GM10248 (cell line): Measurements from ENCODE around the gene SEC24D.

Source experiments
- CTCF ChIA-PET: fragments of 300-600 bp; sonication (Branson Sonifier 250); formaldehyde crosslinking; extraction: SDS; loops from one replicate; lab custom pipeline; 2021; ENCODE audit warnings: antibody characterized with exemption; lab: Yijun Ruan, JAX
- POLR2A ChIA-PET: fragments of 350-650 bp; sonication (Branson Sonifier 250); formaldehyde crosslinking; extraction: SDS; loops from one replicate; lab custom pipeline; 2020; ENCODE audit warnings: antibody characterized with exemption; lab: Yijun Ruan, JAX
- DNase-seq: peaks from one replicate; pipeline ENCODE4 v3.0.0; 2012; ENCODE audit errors: extremely low spot score
- TF ChIP-seq, protein P1 (sequence below): IDR thresholded peaks from 2 replicates; pipeline ENCODE4 v1.5.1; 2012; ENCODE audit warnings: mild to moderate bottlenecking, low read depth; ENCODE audit errors: extremely low read depth, missing control alignments, control extremely low read depth

The SEC24D gene

GRCh38 chr4:118727360-118727759, 108.6 kb downstream of the SEC24D start:
- ChIA-PET CTCF (interaction anchor here (0.8 to 2.1 kb wide), 6 partner anchors 12 to 110 kb away, joined by 3 to 8 read pairs (median 3); no protein-coding TSS in a partner anchor), POLR2A (no interaction called here)
- no peak for DNase-seq
- TF ChIP-seq, protein P1, sequence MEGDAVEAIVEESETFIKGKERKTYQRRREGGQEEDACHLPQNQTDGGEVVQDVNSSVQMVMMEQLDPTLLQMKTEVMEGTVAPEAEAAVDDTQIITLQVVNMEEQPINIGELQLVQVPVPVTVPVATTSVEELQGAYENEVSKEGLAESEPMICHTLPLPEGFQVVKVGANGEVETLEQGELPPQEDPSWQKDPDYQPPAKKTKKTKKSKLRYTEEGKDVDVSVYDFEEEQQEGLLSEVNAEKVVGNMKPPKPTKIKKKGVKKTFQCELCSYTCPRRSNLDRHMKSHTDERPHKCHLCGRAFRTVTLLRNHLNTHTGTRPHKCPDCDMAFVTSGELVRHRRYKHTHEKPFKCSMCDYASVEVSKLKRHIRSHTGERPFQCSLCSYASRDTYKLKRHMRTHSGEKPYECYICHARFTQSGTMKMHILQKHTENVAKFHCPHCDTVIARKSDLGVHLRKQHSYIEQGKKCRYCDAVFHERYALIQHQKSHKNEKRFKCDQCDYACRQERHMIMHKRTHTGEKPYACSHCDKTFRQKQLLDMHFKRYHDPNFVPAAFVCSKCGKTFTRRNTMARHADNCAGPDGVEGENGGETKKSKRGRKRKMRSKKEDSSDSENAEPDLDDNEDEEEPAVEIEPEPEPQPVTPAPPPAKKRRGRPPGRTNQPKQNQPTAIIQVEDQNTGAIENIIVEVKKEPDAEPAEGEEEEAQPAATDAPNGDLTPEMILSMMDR: no peak

GRCh38 chr4:118723369-118723768, 112.6 kb downstream of the SEC24D start:
- TF ChIP-seq, protein P1: no peak
- CTCF ChIA-PET: interaction anchor here (1.3 kb wide), 1 partner anchor 20 kb away, joined by 3 read pairs; no protein-coding TSS in a partner anchor
- POLR2A ChIA-PET: no interaction called here
- DNase-seq: no peak

- TF ChIP-seq, protein P1: no peak
- no peak for DNase-seq
- ChIA-PET CTCF (interaction anchor here (1.4 kb wide), 1 partner anchor 16 kb away, joined by 3 read pairs; no protein-coding TSS in a partner anchor), POLR2A (no interaction called here)
These were observed 114.2 kb downstream of the SEC24D start for GRCh38 chr4:118721752-118722151.

DNA sequence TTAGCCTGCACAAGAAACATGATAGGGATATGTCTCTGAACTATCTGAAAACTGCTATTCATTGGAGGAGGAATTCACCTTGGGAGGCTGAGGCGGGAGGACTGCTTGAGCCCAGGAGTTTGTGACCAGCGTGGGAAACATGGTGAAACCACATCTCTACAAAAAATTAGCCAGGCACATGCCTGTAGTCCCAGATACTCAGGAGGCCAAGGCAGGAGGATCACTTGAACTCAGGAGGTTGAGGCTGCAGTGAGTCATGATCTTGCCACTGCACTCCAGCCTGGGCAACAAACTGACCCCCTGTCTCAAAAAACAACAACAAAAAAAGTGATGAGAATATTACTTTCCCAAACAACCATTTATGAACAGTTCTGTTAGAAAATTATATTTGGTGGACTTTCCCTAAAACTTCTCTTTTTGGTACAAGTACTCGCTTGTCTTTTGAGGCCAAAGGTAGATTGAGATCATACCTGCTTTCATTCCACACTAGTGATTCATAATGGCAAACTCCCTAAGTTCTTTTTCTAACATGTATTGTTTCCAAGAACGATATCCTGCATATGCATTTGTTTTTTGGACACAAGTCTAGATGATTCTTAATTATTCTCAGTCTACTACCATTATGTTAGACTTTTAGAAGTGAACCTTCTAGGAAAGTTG, 117.3 kb downstream of the SEC24D start:
- POLR2A ChIA-PET: no interaction called here
- CTCF ChIA-PET: interaction anchor here (1.2 kb wide), 1 partner anchor 23 kb away, joined by 4 read pairs; no protein-coding TSS in a partner anchor
- DNase-seq: no peak
- TF ChIP-seq, protein P1: no peak

DNA sequence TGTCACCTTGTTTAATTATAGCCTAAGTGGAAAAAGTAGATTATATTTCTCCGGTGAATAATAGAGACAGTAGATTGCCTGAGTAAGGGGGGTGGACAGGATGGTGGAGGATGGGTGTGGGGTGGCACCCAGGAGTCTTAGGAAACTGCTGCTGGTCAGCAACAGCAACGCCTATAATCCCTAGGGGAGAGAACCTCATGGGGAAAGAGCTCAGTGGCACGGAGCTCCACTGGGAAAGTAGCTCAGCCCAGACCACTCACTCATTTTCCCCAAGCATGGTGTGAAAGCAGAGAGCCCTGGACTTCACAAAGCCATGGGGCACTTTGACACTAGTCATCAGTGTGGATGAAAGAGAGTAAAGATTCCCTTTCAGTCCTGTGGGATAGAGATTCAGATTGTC, 119.6 kb downstream of the SEC24D start:
- CTCF ChIA-PET: interaction anchor here (0.8 to 1.7 kb wide), 4 partner anchors 10 to 173 kb away, joined by 3 to 9 read pairs (median 4); no protein-coding TSS in a partner anchor
- TF ChIP-seq, protein P1: no peak
- no peak for DNase-seq
- POLR2A ChIA-PET: no interaction called here

DNA sequence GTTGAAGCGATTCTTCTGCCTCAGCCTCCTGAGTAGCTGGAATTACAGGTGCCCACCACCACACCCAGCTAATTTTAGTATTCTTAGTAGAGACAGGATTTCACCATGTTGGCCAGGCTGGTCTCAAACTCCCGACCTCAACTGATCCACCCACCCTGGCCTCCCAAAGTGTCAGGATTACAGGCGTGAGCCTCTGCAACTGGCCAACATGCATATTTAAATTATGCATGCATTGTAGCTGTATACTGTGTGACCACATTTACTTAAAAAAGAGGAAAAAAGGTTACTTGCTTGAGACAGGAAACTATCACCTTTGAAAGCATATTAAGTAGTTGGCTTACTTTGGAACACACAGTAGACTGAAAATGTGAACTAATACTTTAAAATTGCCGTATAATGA, 121.2 kb downstream of the SEC24D start:
- ChIA-PET CTCF (interaction anchor here (0.9 to 1.7 kb wide), 3 partner anchors 10 to 31 kb away, joined by 4 to 9 read pairs (median 6); no protein-coding TSS in a partner anchor), POLR2A (no interaction called here)
- TF ChIP-seq, protein P1: no peak
- no peak for DNase-seq
